MCF 10A (cell line): ENCODE data around the gene DIS3L. TPM values are rescaled to one million over a fixed set of nuclear protein-coding genes. Genes with fewer than 3 reads are reported as not detected.

Source experiments
- BruUV-seq: library from RNA; stranded (reverse); fragments of 400-500 nt; replicated peaks from 2 replicates; lab custom pipeline; 2021; lab: Mats Ljungman, UMichigan
- CTCF ChIA-PET: fragments of 300-600 bp; sonication (Branson Sonifier 250); formaldehyde crosslinking; extraction: SDS; loops from one replicate; lab custom pipeline; 2021; ENCODE audit warnings: antibody characterized with exemption, inconsistent platforms; lab: Yijun Ruan, JAX
- POLR2A ChIA-PET: fragments of 300-600, 350-650 bp; sonication (Branson Sonifier 250); formaldehyde crosslinking; extraction: SDS; loops from one replicate; lab custom pipeline; 2020; ENCODE audit warnings: antibody characterized with exemption, inconsistent platforms; lab: Yijun Ruan, JAX
- DNase-seq: peaks from one replicate; pipeline ENCODE4 v3.0.0-alpha.2; 2018; ENCODE audit not compliant: unreplicated experiment
- H3K27ac Mint-ChIP-seq: one replicate; pipeline ENCODE4 v1.8.0; 2022; ENCODE audit warnings: mild to moderate bottlenecking, low read depth, mixed read lengths; ENCODE audit not compliant: unreplicated experiment
- H3K27me3 Mint-ChIP-seq: one replicate; pipeline ENCODE4 v1.8.0; 2022; ENCODE audit warnings: mixed read lengths; ENCODE audit not compliant: insufficient read depth, unreplicated experiment
- H3K36me3 Mint-ChIP-seq: one replicate; pipeline ENCODE4 v1.8.0; 2022; ENCODE audit warnings: mild to moderate bottlenecking, moderate library complexity, mixed read lengths; ENCODE audit not compliant: insufficient read depth, unreplicated experiment
- H3K4me1 Mint-ChIP-seq: one replicate; pipeline ENCODE4 v1.8.0; 2022; ENCODE audit warnings: mixed read lengths; ENCODE audit not compliant: insufficient read depth, unreplicated experiment
- H3K4me3 Mint-ChIP-seq: one replicate; pipeline ENCODE4 v1.8.0; 2022; ENCODE audit warnings: mild to moderate bottlenecking, moderate library complexity, mixed read lengths; ENCODE audit not compliant: unreplicated experiment
- H3K9me3 Mint-ChIP-seq: one replicate; pipeline ENCODE4 v1.8.0; 2022; ENCODE audit warnings: mixed read lengths; ENCODE audit not compliant: unreplicated experiment
- CTCF ChIP-seq: fragments of 200-600 bp; IDR thresholded peaks from one replicate; pipeline ENCODE4 v1.8.0; 2022; ENCODE audit warnings: antibody characterized with exemption, mild to moderate bottlenecking; ENCODE audit not compliant: unreplicated experiment
- intact Hi-C: fragments of 100-400 bp; cut with micrococcal nuclease; formaldehyde crosslinking; loops from 2 replicates; pipeline ENCODE4 v1.14.1; 2022
- total RNA-seq: library from RNA; stranded (reverse); gene quantifications from 2 replicates; pipeline ENCODE4 v1.2.3, GENCODE V29; 2022

DIS3L gene
- total RNA-seq, 1 experiment from 2014 or later = 42.8 TPM

GRCh38 chr15:66288093-66288492 is 5.3 kb upstream of the DIS3L start:
- H3K27ac Mint-ChIP-seq = no peak overlapping the region
- CTCF ChIA-PET = interaction anchor here (0.6 to 2.9 kb wide), 16 partner anchors 9 to 691 kb away, joined by 3 to 14 read pairs (median 4); no protein-coding TSS in a partner anchor
- no peaks in the 10 kb centered on the region for H3K9me3 Mint-ChIP-seq
- BruUV-seq = no TSS peak
- no peak for TF ChIP-seq CTCF
- intact Hi-C loops = no loop called here
- DNase-seq = no peak
- no peaks in the 10 kb centered on the region for H3K27me3 Mint-ChIP-seq
- peaks cover 11% of the 10 kb centered on the region for H3K4me1 Mint-ChIP-seq
- H3K36me3 Mint-ChIP-seq = peaks cover 4% of the 10 kb centered on the region
- no peak overlapping the region for H3K4me3 Mint-ChIP-seq
- POLR2A ChIA-PET = interaction anchor here (0.6 to 2.3 kb wide), 5 partner anchors 99 to 677 kb away, joined by 3 to 6 read pairs (median 3); partner anchors contain the start of genes INTS14, MAP2K1 and RAB11A

GRCh38 chr15:66288551-66289185 is 4.7 kb upstream of the DIS3L start:
- Mint-ChIP-seq H3K27ac (no peak overlapping the region), H3K36me3 (peaks cover 4% of the 10 kb centered on the region), H3K27me3 (no peaks in the 10 kb centered on the region), H3K9me3 (no peaks in the 10 kb centered on the region), H3K4me1 (peaks cover 11% of the 10 kb centered on the region), H3K4me3 (no peak overlapping the region)
- no TSS peak for BruUV-seq
- DNase-seq = no peak
- POLR2A ChIA-PET = interaction anchor here (0.6 to 2.3 kb wide), 6 partner anchors 36 to 678 kb away, joined by 3 to 6 read pairs (median 3); partner anchors contain the start of genes INTS14, MAP2K1 and RAB11A
- intact Hi-C loops = no loop called here
- CTCF ChIA-PET = interaction anchor here (0.6 to 2.9 kb wide), 12 partner anchors 10 to 692 kb away, joined by 3 to 14 read pairs (median 4); no protein-coding TSS in a partner anchor
- no peak for TF ChIP-seq CTCF

- Mint-ChIP-seq H3K4me3 (no peak overlapping the region), H3K27ac (no peak overlapping the region), H3K36me3 (peaks cover 4% of the 10 kb centered on the region), H3K9me3 (no peaks in the 10 kb centered on the region), H3K27me3 (no peaks in the 10 kb centered on the region), H3K4me1 (peaks cover 11% of the 10 kb centered on the region)
- no peak for TF ChIP-seq CTCF
- no TSS peak for BruUV-seq
- intact Hi-C loops = loop anchor here (5.0 kb wide), 1 partner anchor 97 kb away; the partner anchor contains the start of gene MAP2K1
- ChIA-PET POLR2A (no interaction called here), CTCF (interaction anchor here (1.0 to 2.3 kb wide), 2 partner anchors 208 to 373 kb away, joined by 3 to 5 read pairs; no protein-coding TSS in a partner anchor)
- DNase-seq = no peak
These were observed 3.4 kb upstream of the DIS3L start for GRCh38 chr15:66290007-66290406.

GRCh38 chr15:66290518-66290917 is 2.9 kb upstream of the DIS3L start:
- Mint-ChIP-seq H3K27ac (no peak overlapping the region), H3K36me3 (peaks cover 4% of the 10 kb centered on the region), H3K4me3 (no peak overlapping the region), H3K4me1 (peaks cover 11% of the 10 kb centered on the region), H3K9me3 (no peaks in the 10 kb centered on the region), H3K27me3 (no peaks in the 10 kb centered on the region)
- ChIA-PET POLR2A (no interaction called here), CTCF (interaction anchor here (1.0 to 2.3 kb wide), 2 partner anchors 208 to 374 kb away, joined by 3 to 5 read pairs; no protein-coding TSS in a partner anchor)
- intact Hi-C loops = loop anchor here (5.0 kb wide), 1 partner anchor 97 kb away; the partner anchor contains the start of gene MAP2K1
- no peak for DNase-seq
- TF ChIP-seq CTCF = no peak
- BruUV-seq = no TSS peak
